DND-41 (cell line): ENCODE data around the gene ABCA13.

Source experiments
- ATAC-seq: fragments of 200-7000 bp; cut with Tn5 transposase; 3 replicates; pipeline ENCODE4 v1.9.1; 2021; ENCODE audit warnings: low read depth; ENCODE audit not compliant: insufficient read depth
- DNase-seq: peaks from one replicate; pipeline ENCODE4 v3.0.0-alpha.2; 2020
- H2AFZ ChIP-seq: 2 replicates; pipeline ENCODE4 v1.6.0; 2012; ENCODE audit warnings: low read depth, low read length
- H3K27ac ChIP-seq: 2 replicates; pipeline ENCODE4 v1.5.1; 2012; ENCODE audit warnings: low read length, inconsistent platforms
- H3K27me3 ChIP-seq: fragments of 200-600 bp; sonication (generic); 2 replicates; pipeline ENCODE4 v1.6.0; 2012; ENCODE audit warnings: low read length, mild to moderate bottlenecking, inconsistent platforms; ENCODE audit not compliant: insufficient read depth, poor library complexity
- H3K36me3 ChIP-seq: 2 replicates; pipeline ENCODE4 v1.5.1; 2012; ENCODE audit warnings: low read length, inconsistent platforms; ENCODE audit not compliant: insufficient read depth
- H3K4me1 ChIP-seq: 2 replicates; pipeline ENCODE4 v1.5.1; 2012; ENCODE audit warnings: mild to moderate bottlenecking, low read length; ENCODE audit not compliant: insufficient read depth
- H3K4me2 ChIP-seq: 2 replicates; pipeline ENCODE4 v1.6.0; 2012; ENCODE audit warnings: mild to moderate bottlenecking, moderate library complexity, low read length, inconsistent platforms; ENCODE audit not compliant: insufficient read depth
- H3K4me3 ChIP-seq, 2 experiments: fragments of 200-600 bp in 1 of 2; shearing (Covaris generic) in 1 of 2; 2 replicates each; pipeline ENCODE4 v1.5.1; 2012 to 2016; ENCODE audit warnings: inconsistent platforms in 2 of 2, low read length in 2 of 2, mild to moderate bottlenecking in 2 of 2, low read depth in 1 of 2, moderate library complexity in 1 of 2
- H3K79me2 ChIP-seq: 2 replicates; pipeline ENCODE4 v1.6.0; 2012; ENCODE audit warnings: low read length, inconsistent platforms; ENCODE audit not compliant: insufficient read depth
- H3K9ac ChIP-seq: 2 replicates; pipeline ENCODE4 v1.6.0; 2012; ENCODE audit warnings: low read depth, mild to moderate bottlenecking, inconsistent platforms, low read length, moderate library complexity
- H3K9me3 ChIP-seq: 2 replicates; pipeline ENCODE4 v1.5.1; 2012; ENCODE audit warnings: low read length, moderate library complexity, mild to moderate bottlenecking, inconsistent platforms; ENCODE audit not compliant: insufficient read depth, severe bottlenecking
- H4K20me1 ChIP-seq: 2 replicates; pipeline ENCODE4 v1.6.0; 2012; ENCODE audit warnings: low read length; ENCODE audit not compliant: insufficient read depth
- CTCF ChIP-seq: IDR thresholded peaks from 2 replicates; pipeline ENCODE4 v1.5.1; 2012; ENCODE audit warnings: borderline replicate concordance, low read length, moderate library complexity, mild to moderate bottlenecking; ENCODE audit not compliant: poor library complexity, severe bottlenecking; ENCODE audit errors: extremely low read depth
- EZH2 ChIP-seq: IDR thresholded peaks from 3 replicates; pipeline ENCODE4 v1.6.1; 2012; ENCODE audit warnings: borderline replicate concordance, low read depth, mild to moderate bottlenecking, moderate library complexity, low read length, inconsistent platforms; ENCODE audit not compliant: severe bottlenecking

ABCA13 gene

GRCh38 chr7:48304641-48305040 is 133.4 kb downstream of the ABCA13 start:
- H2AFZ ChIP-seq: no peak overlapping the region
- H3K27me3 ChIP-seq: no peaks in the 10 kb centered on the region
- H3K9me3 ChIP-seq: no peaks in the 10 kb centered on the region
- TF ChIP-seq EZH2 (no peak), CTCF (no peak)
- H3K79me2 ChIP-seq: no peaks in the 10 kb centered on the region
- no peaks in the 10 kb centered on the region for H3K36me3 ChIP-seq
- no peak overlapping the region for H3K9ac ChIP-seq
- H3K4me3 ChIP-seq: no peak overlapping the region
- H4K20me1 ChIP-seq: no peaks in the 10 kb centered on the region
- no peaks in the 10 kb centered on the region for H3K4me1 ChIP-seq
- H3K27ac ChIP-seq: no peak overlapping the region
- DNase-seq: no peak
- no peak for ATAC-seq
- no peak overlapping the region for H3K4me2 ChIP-seq

- no peak for TF ChIP-seq CTCF
- TF ChIP-seq EZH2: no peak
- Histone ChIP-seq H3K27me3 (no peaks in the 10 kb centered on the region), H3K27ac (no peak overlapping the region), H4K20me1 (no peaks in the 10 kb centered on the region), H3K4me2 (no peak overlapping the region), H3K36me3 (no peaks in the 10 kb centered on the region), H3K9me3 (no peaks in the 10 kb centered on the region), H3K79me2 (no peaks in the 10 kb centered on the region), H2AFZ (no peak overlapping the region), H3K4me1 (no peaks in the 10 kb centered on the region), H3K9ac (no peak overlapping the region), H3K4me3 (no peak overlapping the region)
- ATAC-seq: no peak
- DNase-seq: no peak
Measured at GRCh38 chr7:48305661-48306060, 134.4 kb downstream of the ABCA13 start.

GRCh38 chr7:48307041-48307714 is 135.9 kb downstream of the ABCA13 start:
- H4K20me1 ChIP-seq: no peaks in the 10 kb centered on the region
- H3K4me2 ChIP-seq: no peak overlapping the region
- H3K9ac ChIP-seq: no peak overlapping the region
- no peak overlapping the region for H2AFZ ChIP-seq
- H3K4me3 ChIP-seq: no peak overlapping the region
- TF ChIP-seq CTCF (no peak), EZH2 (no peak)
- ATAC-seq (no peak), DNase-seq (no peak)
- H3K79me2 ChIP-seq: no peaks in the 10 kb centered on the region
- H3K27me3 ChIP-seq: no peaks in the 10 kb centered on the region
- no peaks in the 10 kb centered on the region for H3K4me1 ChIP-seq
- no peaks in the 10 kb centered on the region for H3K9me3 ChIP-seq
- no peaks in the 10 kb centered on the region for H3K36me3 ChIP-seq
- no peak overlapping the region for H3K27ac ChIP-seq

- Histone ChIP-seq H2AFZ (no peak overlapping the region), H3K9me3 (no peaks in the 10 kb centered on the region), H3K9ac (no peak overlapping the region), H3K79me2 (no peaks in the 10 kb centered on the region), H3K27ac (no peak overlapping the region), H3K36me3 (no peaks in the 10 kb centered on the region), H4K20me1 (no peaks in the 10 kb centered on the region), H3K4me3 (no peak overlapping the region), H3K27me3 (no peaks in the 10 kb centered on the region), H3K4me1 (no peaks in the 10 kb centered on the region), H3K4me2 (no peak overlapping the region)
- ATAC-seq (no peak), DNase-seq (no peak)
- TF ChIP-seq CTCF: no peak
- TF ChIP-seq EZH2: no peak
Measured at GRCh38 chr7:48309720-48310119, 138.5 kb downstream of the ABCA13 start.
